OCI-LY7 (cell line): ENCODE measurements around the gene GFAP.

Source experiments
- EZH2phosphoT487 ChIP-seq: fragments of 200-600 bp; sonication (generic); IDR thresholded peaks from 2 replicates; pipeline ENCODE4 v1.6.1; 2018; ENCODE audit warnings: low read depth, borderline replicate concordance, mild to moderate bottlenecking, mixed run types, antibody characterized with exemption, low read length, moderate library complexity, mixed read lengths
- TF ChIP-seq, protein P1 (sequence below): fragments of 200-600 bp; sonication (generic); conservative IDR thresholded peaks from 2 replicates; pipeline ENCODE4 v1.5.1; 2014; ENCODE audit warnings: mild to moderate bottlenecking, antibody characterized with exemption, low read length, moderate library complexity, mixed read lengths

- TF ChIP-seq, protein P1, sequence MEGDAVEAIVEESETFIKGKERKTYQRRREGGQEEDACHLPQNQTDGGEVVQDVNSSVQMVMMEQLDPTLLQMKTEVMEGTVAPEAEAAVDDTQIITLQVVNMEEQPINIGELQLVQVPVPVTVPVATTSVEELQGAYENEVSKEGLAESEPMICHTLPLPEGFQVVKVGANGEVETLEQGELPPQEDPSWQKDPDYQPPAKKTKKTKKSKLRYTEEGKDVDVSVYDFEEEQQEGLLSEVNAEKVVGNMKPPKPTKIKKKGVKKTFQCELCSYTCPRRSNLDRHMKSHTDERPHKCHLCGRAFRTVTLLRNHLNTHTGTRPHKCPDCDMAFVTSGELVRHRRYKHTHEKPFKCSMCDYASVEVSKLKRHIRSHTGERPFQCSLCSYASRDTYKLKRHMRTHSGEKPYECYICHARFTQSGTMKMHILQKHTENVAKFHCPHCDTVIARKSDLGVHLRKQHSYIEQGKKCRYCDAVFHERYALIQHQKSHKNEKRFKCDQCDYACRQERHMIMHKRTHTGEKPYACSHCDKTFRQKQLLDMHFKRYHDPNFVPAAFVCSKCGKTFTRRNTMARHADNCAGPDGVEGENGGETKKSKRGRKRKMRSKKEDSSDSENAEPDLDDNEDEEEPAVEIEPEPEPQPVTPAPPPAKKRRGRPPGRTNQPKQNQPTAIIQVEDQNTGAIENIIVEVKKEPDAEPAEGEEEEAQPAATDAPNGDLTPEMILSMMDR: no peak
- TF ChIP-seq EZH2phosphoT487: no peak
These were observed at the start of gene GFAP for GRCh38 chr17:44915321-44915726.
